ENCODE results near the gene IL3RA. TPM values are rescaled to one million over a fixed set of nuclear protein-coding genes. Genes with fewer than 3 reads are reported as not detected.
"Not testable (repeated sequence)": the region's sequence is repeated elsewhere in the genome, so short reads cannot be mapped to it uniquely, and the experiment has no call there.

Gene IL3RA
- total RNA-seq, 1 experiment from 2014 or later, result 0.26 TPM

DNA sequence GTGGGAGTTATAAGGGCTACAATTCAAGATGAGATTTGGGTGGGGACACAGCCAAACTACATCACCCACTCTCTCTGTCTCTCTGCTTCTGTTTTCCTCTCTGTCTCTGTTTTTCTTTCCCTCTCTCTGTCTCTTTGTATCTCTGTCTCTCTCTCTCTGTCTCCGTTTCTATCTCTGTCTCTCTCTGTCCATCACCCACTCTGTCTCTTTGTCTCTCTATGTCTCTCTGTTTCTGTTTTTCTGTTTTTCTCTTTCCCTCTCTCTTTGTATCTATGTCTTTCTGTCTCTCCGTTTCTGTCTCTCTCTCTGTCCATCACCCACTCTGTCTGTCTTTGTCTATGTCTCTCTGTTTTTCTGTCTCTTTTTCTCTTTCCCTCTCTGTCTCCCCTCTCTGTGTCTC lies 25.3 kb downstream of the IL3RA start (continued):
- TF ChIP-seq, protein P1, sequence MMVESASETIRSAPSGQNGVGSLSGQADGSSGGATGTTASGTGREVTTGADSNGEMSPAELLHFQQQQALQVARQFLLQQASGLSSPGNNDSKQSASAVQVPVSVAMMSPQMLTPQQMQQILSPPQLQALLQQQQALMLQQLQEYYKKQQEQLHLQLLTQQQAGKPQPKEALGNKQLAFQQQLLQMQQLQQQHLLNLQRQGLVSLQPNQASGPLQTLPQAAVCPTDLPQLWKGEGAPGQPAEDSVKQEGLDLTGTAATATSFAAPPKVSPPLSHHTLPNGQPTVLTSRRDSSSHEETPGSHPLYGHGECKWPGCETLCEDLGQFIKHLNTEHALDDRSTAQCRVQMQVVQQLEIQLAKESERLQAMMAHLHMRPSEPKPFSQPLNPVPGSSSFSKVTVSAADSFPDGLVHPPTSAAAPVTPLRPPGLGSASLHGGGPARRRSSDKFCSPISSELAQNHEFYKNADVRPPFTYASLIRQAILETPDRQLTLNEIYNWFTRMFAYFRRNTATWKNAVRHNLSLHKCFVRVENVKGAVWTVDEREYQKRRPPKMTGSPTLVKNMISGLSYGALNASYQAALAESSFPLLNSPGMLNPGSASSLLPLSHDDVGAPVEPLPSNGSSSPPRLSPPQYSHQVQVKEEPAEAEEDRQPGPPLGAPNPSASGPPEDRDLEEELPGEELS (CRISPR knock-in tag; IDR thresholded peaks at IDR 0.05), result no peak
- TF ChIP-seq, protein P2, sequence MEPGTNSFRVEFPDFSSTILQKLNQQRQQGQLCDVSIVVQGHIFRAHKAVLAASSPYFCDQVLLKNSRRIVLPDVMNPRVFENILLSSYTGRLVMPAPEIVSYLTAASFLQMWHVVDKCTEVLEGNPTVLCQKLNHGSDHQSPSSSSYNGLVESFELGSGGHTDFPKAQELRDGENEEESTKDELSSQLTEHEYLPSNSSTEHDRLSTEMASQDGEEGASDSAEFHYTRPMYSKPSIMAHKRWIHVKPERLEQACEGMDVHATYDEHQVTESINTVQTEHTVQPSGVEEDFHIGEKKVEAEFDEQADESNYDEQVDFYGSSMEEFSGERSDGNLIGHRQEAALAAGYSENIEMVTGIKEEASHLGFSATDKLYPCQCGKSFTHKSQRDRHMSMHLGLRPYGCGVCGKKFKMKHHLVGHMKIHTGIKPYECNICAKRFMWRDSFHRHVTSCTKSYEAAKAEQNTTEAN (CRISPR knock-in tag; IDR thresholded peaks at IDR 0.05), result no peak

DNA sequence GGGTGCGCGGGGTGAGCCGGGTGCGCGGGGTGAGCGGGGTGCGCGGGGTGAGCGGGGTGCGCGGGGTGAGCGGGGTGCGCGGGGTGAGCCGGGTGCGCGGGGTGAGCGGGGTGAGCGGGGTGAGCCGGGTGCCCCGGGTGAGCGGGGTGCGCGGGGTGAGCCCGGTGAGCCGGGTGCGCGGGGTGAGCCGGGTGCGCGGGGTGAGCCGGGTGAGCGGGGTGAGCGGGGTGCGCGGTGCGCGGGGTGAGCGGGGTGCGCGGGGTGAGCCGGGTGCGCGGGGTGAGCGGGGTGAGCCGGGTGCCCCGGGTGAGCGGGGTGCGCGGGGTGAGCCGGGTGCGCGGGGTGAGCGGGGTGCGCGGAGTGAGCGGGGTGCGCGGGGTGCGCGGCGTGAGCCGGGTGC lies 29.8 kb downstream of the IL3RA start:
- ATAC-seq; DNase-seq (ENCODE audit: low spot score); H3K27ac Mint-ChIP-seq; POLR2A ChIA-PET; H3K9me3 Mint-ChIP-seq; CTCF ChIA-PET; H3K4me3 Mint-ChIP-seq; H3K4me1 Mint-ChIP-seq; H3K27me3 Mint-ChIP-seq (ENCODE audit: low read depth): not testable (repeated sequence)
- H3K36me3 Mint-ChIP-seq, result peaks cover 13% of the 10 kb centered on the region

DNA sequence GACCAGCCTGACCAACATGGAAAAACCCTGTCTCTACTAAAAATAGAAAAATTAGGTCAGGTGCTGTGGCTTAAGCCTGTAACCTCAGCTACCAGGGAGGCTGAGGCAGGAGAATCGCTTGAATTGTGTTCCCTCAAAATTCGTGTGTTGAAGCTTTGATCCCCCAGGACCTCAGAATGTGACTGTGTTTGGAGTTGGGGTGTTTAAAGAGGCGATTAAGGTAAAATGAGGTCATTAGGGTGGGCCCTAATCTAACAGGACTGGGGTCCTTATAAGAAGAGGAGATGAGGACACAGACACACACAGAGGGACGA lies 31.8 kb downstream of the IL3RA start:
- no peak for TF ChIP-seq KAT7 (CRISPR knock-in tag; IDR thresholded peaks at IDR 0.05; ENCODE audit: borderline replicate concordance)
- TF ChIP-seq NR2C2 (CRISPR knock-in tag; IDR thresholded peaks at IDR 0.05), result no peak
- TF ChIP-seq, protein P3, sequence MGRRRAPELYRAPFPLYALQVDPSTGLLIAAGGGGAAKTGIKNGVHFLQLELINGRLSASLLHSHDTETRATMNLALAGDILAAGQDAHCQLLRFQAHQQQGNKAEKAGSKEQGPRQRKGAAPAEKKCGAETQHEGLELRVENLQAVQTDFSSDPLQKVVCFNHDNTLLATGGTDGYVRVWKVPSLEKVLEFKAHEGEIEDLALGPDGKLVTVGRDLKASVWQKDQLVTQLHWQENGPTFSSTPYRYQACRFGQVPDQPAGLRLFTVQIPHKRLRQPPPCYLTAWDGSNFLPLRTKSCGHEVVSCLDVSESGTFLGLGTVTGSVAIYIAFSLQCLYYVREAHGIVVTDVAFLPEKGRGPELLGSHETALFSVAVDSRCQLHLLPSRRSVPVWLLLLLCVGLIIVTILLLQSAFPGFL (CRISPR knock-in tag; IDR thresholded peaks at IDR 0.05; ENCODE audit: borderline replicate concordance), result no peak
- no peak for TF ChIP-seq CREM (CRISPR knock-in tag; IDR thresholded peaks at IDR 0.05)
- TF ChIP-seq, protein P4, sequence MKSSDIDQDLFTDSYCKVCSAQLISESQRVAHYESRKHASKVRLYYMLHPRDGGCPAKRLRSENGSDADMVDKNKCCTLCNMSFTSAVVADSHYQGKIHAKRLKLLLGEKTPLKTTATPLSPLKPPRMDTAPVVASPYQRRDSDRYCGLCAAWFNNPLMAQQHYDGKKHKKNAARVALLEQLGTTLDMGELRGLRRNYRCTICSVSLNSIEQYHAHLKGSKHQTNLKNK (CRISPR knock-in tag; IDR thresholded peaks at IDR 0.05), result no peak
- TF ChIP-seq, protein P5, sequence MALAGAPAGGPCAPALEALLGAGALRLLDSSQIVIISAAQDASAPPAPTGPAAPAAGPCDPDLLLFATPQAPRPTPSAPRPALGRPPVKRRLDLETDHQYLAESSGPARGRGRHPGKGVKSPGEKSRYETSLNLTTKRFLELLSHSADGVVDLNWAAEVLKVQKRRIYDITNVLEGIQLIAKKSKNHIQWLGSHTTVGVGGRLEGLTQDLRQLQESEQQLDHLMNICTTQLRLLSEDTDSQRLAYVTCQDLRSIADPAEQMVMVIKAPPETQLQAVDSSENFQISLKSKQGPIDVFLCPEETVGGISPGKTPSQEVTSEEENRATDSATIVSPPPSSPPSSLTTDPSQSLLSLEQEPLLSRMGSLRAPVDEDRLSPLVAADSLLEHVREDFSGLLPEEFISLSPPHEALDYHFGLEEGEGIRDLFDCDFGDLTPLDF (CRISPR knock-in tag; IDR thresholded peaks at IDR 0.05), result no peak
- TF ChIP-seq GTF2I (CRISPR knock-in tag; conservative IDR thresholded peaks at IDR 0.05), result no peak
- TF ChIP-seq, protein P6, sequence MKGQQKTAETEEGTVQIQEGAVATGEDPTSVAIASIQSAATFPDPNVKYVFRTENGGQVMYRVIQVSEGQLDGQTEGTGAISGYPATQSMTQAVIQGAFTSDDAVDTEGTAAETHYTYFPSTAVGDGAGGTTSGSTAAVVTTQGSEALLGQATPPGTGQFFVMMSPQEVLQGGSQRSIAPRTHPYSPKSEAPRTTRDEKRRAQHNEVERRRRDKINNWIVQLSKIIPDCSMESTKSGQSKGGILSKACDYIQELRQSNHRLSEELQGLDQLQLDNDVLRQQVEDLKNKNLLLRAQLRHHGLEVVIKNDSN (CRISPR knock-in tag; IDR thresholded peaks at IDR 0.05), result no peak
- TF ChIP-seq, protein P7, sequence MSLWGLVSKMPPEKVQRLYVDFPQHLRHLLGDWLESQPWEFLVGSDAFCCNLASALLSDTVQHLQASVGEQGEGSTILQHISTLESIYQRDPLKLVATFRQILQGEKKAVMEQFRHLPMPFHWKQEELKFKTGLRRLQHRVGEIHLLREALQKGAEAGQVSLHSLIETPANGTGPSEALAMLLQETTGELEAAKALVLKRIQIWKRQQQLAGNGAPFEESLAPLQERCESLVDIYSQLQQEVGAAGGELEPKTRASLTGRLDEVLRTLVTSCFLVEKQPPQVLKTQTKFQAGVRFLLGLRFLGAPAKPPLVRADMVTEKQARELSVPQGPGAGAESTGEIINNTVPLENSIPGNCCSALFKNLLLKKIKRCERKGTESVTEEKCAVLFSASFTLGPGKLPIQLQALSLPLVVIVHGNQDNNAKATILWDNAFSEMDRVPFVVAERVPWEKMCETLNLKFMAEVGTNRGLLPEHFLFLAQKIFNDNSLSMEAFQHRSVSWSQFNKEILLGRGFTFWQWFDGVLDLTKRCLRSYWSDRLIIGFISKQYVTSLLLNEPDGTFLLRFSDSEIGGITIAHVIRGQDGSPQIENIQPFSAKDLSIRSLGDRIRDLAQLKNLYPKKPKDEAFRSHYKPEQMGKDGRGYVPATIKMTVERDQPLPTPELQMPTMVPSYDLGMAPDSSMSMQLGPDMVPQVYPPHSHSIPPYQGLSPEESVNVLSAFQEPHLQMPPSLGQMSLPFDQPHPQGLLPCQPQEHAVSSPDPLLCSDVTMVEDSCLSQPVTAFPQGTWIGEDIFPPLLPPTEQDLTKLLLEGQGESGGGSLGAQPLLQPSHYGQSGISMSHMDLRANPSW (CRISPR knock-in tag; conservative IDR thresholded peaks at IDR 0.05; ENCODE audit: low read depth), result no peak
- no peak for TF ChIP-seq GRHL2 (CRISPR knock-in tag; IDR thresholded peaks at IDR 0.05; ENCODE audit: insufficient replicate concordance, severe bottlenecking)
- TF ChIP-seq, protein P8, sequence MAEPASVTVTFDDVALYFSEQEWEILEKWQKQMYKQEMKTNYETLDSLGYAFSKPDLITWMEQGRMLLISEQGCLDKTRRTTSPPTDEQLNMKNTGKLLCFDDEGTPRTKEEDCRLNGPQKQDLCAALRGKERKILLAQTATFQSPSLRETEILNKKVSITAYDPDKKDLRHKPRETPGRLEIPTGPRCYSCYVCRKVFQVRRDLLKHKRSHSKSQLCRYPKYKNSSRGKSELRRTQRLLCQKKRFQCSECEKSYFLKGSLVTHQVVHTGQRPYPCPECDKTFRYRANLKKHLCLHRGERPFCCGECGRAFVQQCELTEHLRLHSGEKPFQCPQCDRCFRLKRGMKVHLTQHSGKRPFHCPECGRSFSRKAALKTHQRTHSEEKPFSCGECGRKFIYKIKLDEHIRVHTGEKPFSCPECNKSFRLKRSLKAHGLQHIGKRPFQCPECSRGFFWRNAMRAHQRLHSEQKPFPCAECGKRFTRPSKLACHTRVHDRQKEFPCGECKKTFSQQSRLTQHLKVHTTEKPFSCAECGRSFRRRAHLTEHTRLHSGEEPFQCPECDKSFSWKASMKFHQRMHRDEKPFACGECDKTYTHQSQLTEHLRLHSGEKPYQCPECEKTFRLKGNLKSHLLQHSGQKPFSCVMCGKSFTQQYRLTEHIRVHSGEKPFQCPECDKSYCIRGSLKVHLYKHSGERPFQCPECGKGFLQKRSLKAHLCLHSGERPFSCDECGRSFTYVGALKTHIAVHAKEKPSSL (CRISPR knock-in tag; conservative IDR thresholded peaks at IDR 0.05), result no peak
- POLR2A ChIA-PET, result no interaction called here
- no peaks in the 10 kb centered on the region for H3K4me1 Mint-ChIP-seq
- CTCF ChIA-PET, result no interaction called here
- H3K36me3 Mint-ChIP-seq, result peaks cover 5% of the 10 kb centered on the region; the same call in 1 of the 2 replicates
- H3K27me3 Mint-ChIP-seq (ENCODE audit: low read depth), result no peaks in the 10 kb centered on the region
- DNase-seq (ENCODE audit: low spot score), result no peak
- H3K9me3 Mint-ChIP-seq, result no peaks in the 10 kb centered on the region
- ATAC-seq, result no peak
- no peak overlapping the region for H3K4me3 Mint-ChIP-seq
- 0 out of 2 replicates have a peak overlapping the region, but pooled peaks have one; percentile 12 for H3K27ac Mint-ChIP-seq
